Kidney (tissue), 14 donors: ENCODE results near the gene NTN4. TPM values are rescaled to one million over a fixed set of nuclear protein-coding genes. Genes with fewer than 3 reads are reported as not detected.

Source experiments
- DNase-seq, 5 donors: peaks; one replicate each; pipeline ENCODE4 v3.0.0-alpha.2; 2013 to 2020
- FAIRE-seq: peaks from 2 replicates; lab custom pipeline; 2012; peaks lifted over from hg19 to GRCh38; lab: Jason Lieb, UNC
- H3K27ac ChIP-seq, 2 donors: one replicate each; pipeline ENCODE4 v1.7.0; 2013; ENCODE audit warnings: low read depth in 2 of 2, low read length in 2 of 2, inconsistent platforms in 1 of 2
- H3K27me3 ChIP-seq: one replicate; pipeline ENCODE4 v1.7.1; 2013; ENCODE audit warnings: low read length, inconsistent platforms; ENCODE audit not compliant: control insufficient read depth, insufficient read depth
- H3K36me3 ChIP-seq, 3 donors: one replicate each; pipeline versions ENCODE4 v1.7.0 to v1.7.1; 2013; ENCODE audit warnings: low read length in 3 of 3, control low read depth in 1 of 3, inconsistent platforms in 1 of 3; ENCODE audit not compliant: insufficient read depth in 3 of 3, control insufficient read depth in 2 of 3
- H3K4me1 ChIP-seq, 3 donors: one replicate each; pipeline versions ENCODE4 v1.7.0 to v1.7.1; 2013; ENCODE audit warnings: low read length in 3 of 3, inconsistent platforms in 1 of 3, low read depth in 1 of 3; ENCODE audit not compliant: control insufficient read depth in 2 of 3, insufficient read depth in 2 of 3
- H3K4me3 ChIP-seq, 3 donors: one replicate each; pipeline versions ENCODE4 v1.7.0 to v1.8.1; 2013; ENCODE audit warnings: low read length in 3 of 3, control low read depth in 1 of 3, inconsistent platforms in 1 of 3
- H3K9ac ChIP-seq, 3 donors: one replicate each; pipeline versions ENCODE4 v1.7.0 to v1.7.1; 2013; ENCODE audit warnings: low read length in 3 of 3, control low read depth in 1 of 3, inconsistent platforms in 1 of 3
- H3K9me3 ChIP-seq, 3 donors: one replicate each; pipeline versions ENCODE4 v1.7.0 to v1.7.1; 2013; ENCODE audit warnings: low read length in 3 of 3, control low read depth in 1 of 3, inconsistent platforms in 1 of 3; ENCODE audit not compliant: control insufficient read depth in 2 of 3, insufficient read depth in 1 of 3
- CTCF ChIP-seq: IDR thresholded peaks from 3 replicates; pipeline ENCODE4 v1.5.1; 2012; ENCODE audit warnings: mild to moderate bottlenecking, moderate library complexity, borderline replicate concordance; ENCODE audit not compliant: insufficient read depth; ENCODE audit errors: extremely low read depth
- intact Hi-C: fragments of 100-400 bp; cut with DNase I; formaldehyde crosslinking; loops from one replicate; pipeline ENCODE4 v1.11.1; 2022
- polyA plus RNA-seq: library from polyadenylated mRNA; stranded (reverse); fragments of 350-450 nt; fragmentation: Illumina TruSeq; extraction: RNeasy Lipid Tissue Mini Kit (QIAGEN cat#74804); gene quantifications from one replicate; pipeline ENCODE4 v1.2.3, GENCODE V29; 2014; ENCODE audit warnings: low read depth, low replicate concordance; ENCODE audit not compliant: insufficient read depth
- total RNA-seq: library from RNA; stranded (reverse); fragmentation: NEBNext Ultra II Directional; extraction: Animal tissue kit (Norgen Biotek cat#: 25700); gene quantifications from one replicate; pipeline ENCODE4 v1.2.1, GENCODE V29; 2021
- donor health status: control.
- donor health status: control.
- donor health status: control.
- donor health status: control.
- donor health status: control.
- donor health status: DM: yes; HTN: yes; CAD: no.
- donor health status: Normal renal cell carcinoma (clear cell type).

NTN4 gene
- total and polyA plus RNA-seq, 2 donors from 2014 or later, result 71.0 to 83.2 TPM

DNA sequence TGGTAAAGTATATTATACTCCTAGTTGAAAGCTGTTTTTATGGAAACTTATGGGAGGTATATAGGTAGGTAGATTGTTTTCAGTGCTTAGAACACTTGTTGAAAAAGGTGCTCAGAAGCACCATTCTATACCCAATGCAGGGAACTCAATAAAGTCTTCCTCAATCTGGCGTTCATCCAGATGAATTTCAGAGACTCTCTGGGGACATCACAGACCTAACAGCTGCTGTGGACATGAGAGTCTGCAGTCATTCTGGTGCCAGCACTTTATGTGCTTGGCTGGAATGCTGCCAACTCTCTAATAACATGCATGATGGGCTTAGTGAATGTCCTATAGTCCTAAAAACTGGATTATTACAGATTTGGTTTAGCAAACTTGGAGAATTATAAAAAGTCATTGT lies 115.9 kb downstream of the NTN4 start:
- TF ChIP-seq CTCF, result no peak
- intact Hi-C loops, result no loop called here
- Histone ChIP-seq H3K9ac (no peak overlapping the region), H3K4me3 (no peak overlapping the region), H3K27me3 (no peaks in the 10 kb centered on the region), H3K4me1 (peaks cover 0 to 5% (median 4%) of the 10 kb centered on the region in 3 donors), H3K9me3 (no peaks in the 10 kb centered on the region), H3K36me3 (peaks cover 0 to 2% (median 0%) of the 10 kb centered on the region in 3 donors), H3K27ac (no peak overlapping the region)
- no peak for FAIRE-seq
- DNase-seq, result peak in 3 of 5 donors; percentile 12 to 79 (median 69)

DNA sequence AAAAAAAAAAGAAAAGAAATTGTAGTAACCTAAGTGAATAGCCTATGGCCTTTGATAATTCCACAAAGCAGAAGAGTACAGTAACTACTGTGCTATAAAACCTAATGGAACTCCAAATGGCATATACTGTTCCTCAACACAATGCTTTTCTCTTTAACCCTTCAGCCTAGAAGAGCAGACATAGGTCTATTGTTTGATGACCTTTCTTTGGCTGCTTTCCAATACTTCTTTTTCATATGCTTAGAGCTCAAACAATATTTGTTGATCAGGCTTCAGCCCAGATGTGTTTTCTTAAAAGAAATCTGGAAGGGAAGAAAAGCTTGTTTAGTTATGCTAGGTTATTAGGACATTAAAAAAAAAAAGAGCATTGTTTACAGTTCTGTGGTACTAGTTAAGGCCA lies 116.4 kb downstream of the NTN4 start:
- DNase-seq, result peak in 2 of 5 donors; percentile 21 to 29
- H3K4me3 ChIP-seq, result no peak overlapping the region
- no peaks in the 10 kb centered on the region for H3K9me3 ChIP-seq
- no peak overlapping the region for H3K27ac ChIP-seq
- FAIRE-seq, result no peak
- peaks cover 0 to 2% (median 0%) of the 10 kb centered on the region in 3 donors for H3K36me3 ChIP-seq
- no peaks in the 10 kb centered on the region for H3K27me3 ChIP-seq
- no peak for TF ChIP-seq CTCF
- H3K4me1 ChIP-seq, result peaks cover 0 to 5% (median 4%) of the 10 kb centered on the region in 3 donors
- intact Hi-C loops, result no loop called here
- no peak overlapping the region for H3K9ac ChIP-seq

DNA sequence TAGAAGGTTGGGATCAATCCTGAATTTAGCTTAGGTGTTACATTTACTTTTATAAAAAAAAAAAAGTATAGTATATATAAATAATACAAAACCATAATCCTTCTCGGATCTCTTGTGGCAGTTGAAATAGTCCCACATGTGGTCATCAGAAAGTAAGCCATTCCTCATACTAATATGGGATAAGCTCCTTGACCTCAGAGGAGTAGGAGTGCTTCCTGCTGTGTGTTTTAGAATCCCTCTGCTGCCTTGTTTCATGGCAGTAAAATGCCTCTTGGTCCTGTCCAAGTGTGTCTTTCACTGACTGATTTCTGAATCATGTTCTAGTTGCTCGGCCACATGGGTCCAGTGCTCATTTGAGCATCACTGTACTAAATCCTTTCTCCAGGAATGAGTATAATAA lies 117.0 kb downstream of the NTN4 start:
- H3K9ac ChIP-seq, result no peak overlapping the region
- TF ChIP-seq CTCF, result no peak
- FAIRE-seq, result no peak
- no peak overlapping the region for H3K4me3 ChIP-seq
- peaks cover 0 to 2% (median 0%) of the 10 kb centered on the region in 3 donors for H3K36me3 ChIP-seq
- intact Hi-C loops, result no loop called here
- no peak overlapping the region for H3K27ac ChIP-seq
- H3K27me3 ChIP-seq, result no peaks in the 10 kb centered on the region
- no peak for DNase-seq
- peaks cover 0 to 5% (median 4%) of the 10 kb centered on the region in 3 donors for H3K4me1 ChIP-seq
- H3K9me3 ChIP-seq, result no peaks in the 10 kb centered on the region

GRCh38 chr12:95672166-95672565 lies 118.4 kb downstream of the NTN4 start:
- H3K27ac ChIP-seq, result no peak overlapping the region
- H3K9ac ChIP-seq, result no peak overlapping the region
- H3K36me3 ChIP-seq, result peaks cover 0 to 2% (median 0%) of the 10 kb centered on the region in 3 donors
- intact Hi-C loops, result no loop called here
- FAIRE-seq, result no peak
- DNase-seq, result no peak
- TF ChIP-seq CTCF, result no peak
- peaks cover 0 to 5% (median 4%) of the 10 kb centered on the region in 3 donors for H3K4me1 ChIP-seq
- H3K4me3 ChIP-seq, result no peak overlapping the region
- H3K9me3 ChIP-seq, result no peaks in the 10 kb centered on the region
- H3K27me3 ChIP-seq, result no peaks in the 10 kb centered on the region
